PFSK-1 (cell line): ENCODE results near the gene SLC34A1.

Experiments
- POLR2AphosphoS5 ChIP-seq: IDR thresholded peaks from 2 replicates; pipeline ENCODE4 v1.6.1; 2012; ENCODE audit warnings: low read depth, mild to moderate bottlenecking, control low read depth, low read length, moderate library complexity
- REST ChIP-seq, 2 experiments: IDR thresholded peaks; 2 replicates each; pipeline versions ENCODE4 v1.6.1 to v1.8.0; 2011 to 2012; ENCODE audit warnings: low read depth in 2 of 2, low read length in 2 of 2, control low read depth in 1 of 2, inconsistent platforms in 1 of 2, mild to moderate bottlenecking in 1 of 2, moderate library complexity in 1 of 2; ENCODE audit not compliant: insufficient read depth in 1 of 2
- TAF1 ChIP-seq: IDR thresholded peaks from 2 replicates; pipeline ENCODE4 v1.6.1; 2012; ENCODE audit warnings: low read length, control low read depth, borderline replicate concordance; ENCODE audit not compliant: insufficient read depth

- TF ChIP-seq POLR2AphosphoS5 (no peak), REST (IDR thresholded peaks at IDR 0.05; ENCODE audit: insufficient read depth in 1 of 2, low read depth in 2 of 2, low read length in 2 of 2) (no peak), TAF1 (no peak)
Observed at GRCh38 chr5:177377851-177378776, 6.1 kb upstream of the SLC34A1 start.
